DND-41 (cell line): ENCODE data around the gene SMIM14.

ENCODE experiments used
- CTCF ChIP-seq: IDR thresholded peaks from 2 replicates; pipeline ENCODE4 v1.5.1; 2012; ENCODE audit warnings: borderline replicate concordance, low read length, moderate library complexity, mild to moderate bottlenecking; ENCODE audit not compliant: poor library complexity, severe bottlenecking; ENCODE audit errors: extremely low read depth
- EZH2 ChIP-seq: IDR thresholded peaks from 3 replicates; pipeline ENCODE4 v1.6.1; 2012; ENCODE audit warnings: borderline replicate concordance, low read depth, mild to moderate bottlenecking, moderate library complexity, low read length, inconsistent platforms; ENCODE audit not compliant: severe bottlenecking

GRCh38 chr4:39627413-39627812 lies 11.3 kb downstream of the SMIM14 start:
- TF ChIP-seq CTCF (no peak), EZH2 (no peak)
